ENCODE data around the gene PDE6G.

DNA sequence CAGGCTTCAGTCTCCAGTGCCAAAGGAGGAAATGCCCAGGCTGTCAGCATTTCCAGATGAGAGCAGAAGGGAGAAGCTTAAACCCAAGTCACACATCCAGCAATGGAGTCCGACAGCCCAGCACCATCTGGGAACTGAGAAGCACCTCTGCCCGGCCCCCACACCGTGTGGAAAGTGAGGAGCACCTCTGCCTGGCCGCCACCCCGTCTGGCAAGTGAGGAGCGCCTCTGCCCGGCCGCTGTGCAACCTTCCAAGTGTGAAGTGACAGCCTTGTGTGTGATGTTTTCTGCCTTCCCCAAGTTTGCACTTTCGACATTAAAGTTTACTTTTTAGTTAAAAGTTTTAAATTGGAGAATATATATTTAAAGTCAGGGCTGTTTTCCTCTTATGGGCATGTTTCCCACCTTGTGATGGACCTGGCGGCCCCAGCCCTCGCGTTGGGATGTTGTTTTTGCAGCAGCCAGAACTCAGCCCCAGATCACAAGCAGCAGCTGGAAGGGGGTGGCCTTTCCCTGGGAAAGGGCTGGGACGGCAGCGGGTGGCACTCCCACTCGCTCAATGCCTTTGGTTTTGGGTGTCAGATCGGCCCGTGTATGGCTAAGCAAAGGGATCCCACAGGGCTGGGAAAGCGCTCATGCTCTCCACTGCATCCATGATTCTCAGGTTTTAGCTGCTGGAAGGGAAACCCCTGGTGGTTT lies 17.4 kb upstream of the PDE6G start:
- TF ChIP-seq, protein P1, sequence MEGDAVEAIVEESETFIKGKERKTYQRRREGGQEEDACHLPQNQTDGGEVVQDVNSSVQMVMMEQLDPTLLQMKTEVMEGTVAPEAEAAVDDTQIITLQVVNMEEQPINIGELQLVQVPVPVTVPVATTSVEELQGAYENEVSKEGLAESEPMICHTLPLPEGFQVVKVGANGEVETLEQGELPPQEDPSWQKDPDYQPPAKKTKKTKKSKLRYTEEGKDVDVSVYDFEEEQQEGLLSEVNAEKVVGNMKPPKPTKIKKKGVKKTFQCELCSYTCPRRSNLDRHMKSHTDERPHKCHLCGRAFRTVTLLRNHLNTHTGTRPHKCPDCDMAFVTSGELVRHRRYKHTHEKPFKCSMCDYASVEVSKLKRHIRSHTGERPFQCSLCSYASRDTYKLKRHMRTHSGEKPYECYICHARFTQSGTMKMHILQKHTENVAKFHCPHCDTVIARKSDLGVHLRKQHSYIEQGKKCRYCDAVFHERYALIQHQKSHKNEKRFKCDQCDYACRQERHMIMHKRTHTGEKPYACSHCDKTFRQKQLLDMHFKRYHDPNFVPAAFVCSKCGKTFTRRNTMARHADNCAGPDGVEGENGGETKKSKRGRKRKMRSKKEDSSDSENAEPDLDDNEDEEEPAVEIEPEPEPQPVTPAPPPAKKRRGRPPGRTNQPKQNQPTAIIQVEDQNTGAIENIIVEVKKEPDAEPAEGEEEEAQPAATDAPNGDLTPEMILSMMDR (IDR thresholded peaks at IDR 0.05), result no peak
- TF ChIP-seq POLR2A (IDR thresholded peaks at IDR 0.05), result no peak
